ENCODE results near the gene BRIP1. TPM values are rescaled to one million over a fixed set of nuclear protein-coding genes. Genes with fewer than 3 reads are reported as not detected.

Gene BRIP1
- total RNA-seq, 1 experiment from 2014 or later, result 13.8 TPM

DNA sequence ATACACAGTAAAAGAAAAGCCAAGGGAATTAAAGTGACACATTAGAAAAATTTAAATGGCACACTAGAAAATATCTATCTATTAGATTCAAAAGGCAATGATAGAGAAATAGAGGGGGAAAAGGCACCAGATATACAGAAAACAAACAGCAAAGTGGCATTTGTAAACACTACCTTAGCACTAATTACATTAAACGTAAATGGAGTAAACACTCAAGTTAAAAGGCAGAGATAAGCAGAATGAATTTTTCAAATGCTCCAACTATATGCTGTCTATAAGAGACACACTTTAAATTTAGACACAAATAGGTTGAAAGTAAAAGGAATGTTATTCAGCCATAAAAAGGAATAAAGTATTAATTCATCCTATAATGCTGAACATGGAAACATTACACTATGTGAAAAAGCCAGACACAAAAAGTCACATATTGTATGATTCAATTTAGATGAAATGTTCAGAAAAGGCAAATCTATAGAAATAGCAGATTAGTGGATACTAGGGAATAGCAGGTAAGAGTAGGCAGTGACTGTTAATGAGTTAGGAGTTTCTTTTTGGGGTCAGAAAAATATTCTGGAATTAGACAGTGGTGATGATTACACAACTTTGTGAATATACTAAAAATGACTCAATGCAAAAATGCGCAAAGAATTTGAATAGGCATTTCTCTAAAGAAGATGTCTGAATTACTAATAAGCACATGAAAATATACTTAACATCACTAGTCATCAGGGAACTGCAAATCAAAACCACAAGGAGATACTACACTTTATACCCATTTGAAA, 92.4 kb downstream of the BRIP1 start (continued):
- TF ChIP-seq, protein P1, sequence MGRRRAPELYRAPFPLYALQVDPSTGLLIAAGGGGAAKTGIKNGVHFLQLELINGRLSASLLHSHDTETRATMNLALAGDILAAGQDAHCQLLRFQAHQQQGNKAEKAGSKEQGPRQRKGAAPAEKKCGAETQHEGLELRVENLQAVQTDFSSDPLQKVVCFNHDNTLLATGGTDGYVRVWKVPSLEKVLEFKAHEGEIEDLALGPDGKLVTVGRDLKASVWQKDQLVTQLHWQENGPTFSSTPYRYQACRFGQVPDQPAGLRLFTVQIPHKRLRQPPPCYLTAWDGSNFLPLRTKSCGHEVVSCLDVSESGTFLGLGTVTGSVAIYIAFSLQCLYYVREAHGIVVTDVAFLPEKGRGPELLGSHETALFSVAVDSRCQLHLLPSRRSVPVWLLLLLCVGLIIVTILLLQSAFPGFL (CRISPR knock-in tag; IDR thresholded peaks at IDR 0.05; ENCODE audit: borderline replicate concordance), result no peak
- no peak for TF ChIP-seq ZNF281 (CRISPR knock-in tag; IDR thresholded peaks at IDR 0.05)

GRCh38 chr17:61770043-61770442, 93.3 kb downstream of the BRIP1 start:
- TF ChIP-seq AFF4 (CRISPR knock-in tag; IDR thresholded peaks at IDR 0.05; ENCODE audit: borderline replicate concordance), result no peak
- TF ChIP-seq, protein P2, sequence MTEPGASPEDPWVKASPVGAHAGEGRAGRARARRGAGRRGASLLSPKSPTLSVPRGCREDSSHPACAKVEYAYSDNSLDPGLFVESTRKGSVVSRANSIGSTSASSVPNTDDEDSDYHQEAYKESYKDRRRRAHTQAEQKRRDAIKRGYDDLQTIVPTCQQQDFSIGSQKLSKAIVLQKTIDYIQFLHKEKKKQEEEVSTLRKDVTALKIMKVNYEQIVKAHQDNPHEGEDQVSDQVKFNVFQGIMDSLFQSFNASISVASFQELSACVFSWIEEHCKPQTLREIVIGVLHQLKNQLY (CRISPR knock-in tag; IDR thresholded peaks at IDR 0.05), result no peak
- no peak for TF ChIP-seq HMGA2 (CRISPR knock-in tag; IDR thresholded peaks at IDR 0.05)
- TF ChIP-seq, protein P3, sequence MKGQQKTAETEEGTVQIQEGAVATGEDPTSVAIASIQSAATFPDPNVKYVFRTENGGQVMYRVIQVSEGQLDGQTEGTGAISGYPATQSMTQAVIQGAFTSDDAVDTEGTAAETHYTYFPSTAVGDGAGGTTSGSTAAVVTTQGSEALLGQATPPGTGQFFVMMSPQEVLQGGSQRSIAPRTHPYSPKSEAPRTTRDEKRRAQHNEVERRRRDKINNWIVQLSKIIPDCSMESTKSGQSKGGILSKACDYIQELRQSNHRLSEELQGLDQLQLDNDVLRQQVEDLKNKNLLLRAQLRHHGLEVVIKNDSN (CRISPR knock-in tag; IDR thresholded peaks at IDR 0.05), result no peak
- no peak for TF ChIP-seq TEAD1 (CRISPR knock-in tag; IDR thresholded peaks at IDR 0.05)
- no peak for TF ChIP-seq NR1H2 (CRISPR knock-in tag; IDR thresholded peaks at IDR 0.05)
- TF ChIP-seq, protein P4, sequence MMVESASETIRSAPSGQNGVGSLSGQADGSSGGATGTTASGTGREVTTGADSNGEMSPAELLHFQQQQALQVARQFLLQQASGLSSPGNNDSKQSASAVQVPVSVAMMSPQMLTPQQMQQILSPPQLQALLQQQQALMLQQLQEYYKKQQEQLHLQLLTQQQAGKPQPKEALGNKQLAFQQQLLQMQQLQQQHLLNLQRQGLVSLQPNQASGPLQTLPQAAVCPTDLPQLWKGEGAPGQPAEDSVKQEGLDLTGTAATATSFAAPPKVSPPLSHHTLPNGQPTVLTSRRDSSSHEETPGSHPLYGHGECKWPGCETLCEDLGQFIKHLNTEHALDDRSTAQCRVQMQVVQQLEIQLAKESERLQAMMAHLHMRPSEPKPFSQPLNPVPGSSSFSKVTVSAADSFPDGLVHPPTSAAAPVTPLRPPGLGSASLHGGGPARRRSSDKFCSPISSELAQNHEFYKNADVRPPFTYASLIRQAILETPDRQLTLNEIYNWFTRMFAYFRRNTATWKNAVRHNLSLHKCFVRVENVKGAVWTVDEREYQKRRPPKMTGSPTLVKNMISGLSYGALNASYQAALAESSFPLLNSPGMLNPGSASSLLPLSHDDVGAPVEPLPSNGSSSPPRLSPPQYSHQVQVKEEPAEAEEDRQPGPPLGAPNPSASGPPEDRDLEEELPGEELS (CRISPR knock-in tag; IDR thresholded peaks at IDR 0.05), result no peak
- TF ChIP-seq, protein P5, sequence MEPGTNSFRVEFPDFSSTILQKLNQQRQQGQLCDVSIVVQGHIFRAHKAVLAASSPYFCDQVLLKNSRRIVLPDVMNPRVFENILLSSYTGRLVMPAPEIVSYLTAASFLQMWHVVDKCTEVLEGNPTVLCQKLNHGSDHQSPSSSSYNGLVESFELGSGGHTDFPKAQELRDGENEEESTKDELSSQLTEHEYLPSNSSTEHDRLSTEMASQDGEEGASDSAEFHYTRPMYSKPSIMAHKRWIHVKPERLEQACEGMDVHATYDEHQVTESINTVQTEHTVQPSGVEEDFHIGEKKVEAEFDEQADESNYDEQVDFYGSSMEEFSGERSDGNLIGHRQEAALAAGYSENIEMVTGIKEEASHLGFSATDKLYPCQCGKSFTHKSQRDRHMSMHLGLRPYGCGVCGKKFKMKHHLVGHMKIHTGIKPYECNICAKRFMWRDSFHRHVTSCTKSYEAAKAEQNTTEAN (CRISPR knock-in tag; IDR thresholded peaks at IDR 0.05), result no peak
- no peak for TF ChIP-seq CREB1 (CRISPR knock-in tag; IDR thresholded peaks at IDR 0.05)
- no peak for TF ChIP-seq ZBTB21 (CRISPR knock-in tag; IDR thresholded peaks at IDR 0.05; ENCODE audit: borderline replicate concordance)
- TF ChIP-seq, protein P6, sequence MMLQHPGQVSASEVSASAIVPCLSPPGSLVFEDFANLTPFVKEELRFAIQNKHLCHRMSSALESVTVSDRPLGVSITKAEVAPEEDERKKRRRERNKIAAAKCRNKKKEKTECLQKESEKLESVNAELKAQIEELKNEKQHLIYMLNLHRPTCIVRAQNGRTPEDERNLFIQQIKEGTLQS (CRISPR knock-in tag; conservative IDR thresholded peaks at IDR 0.05), result no peak
- TF ChIP-seq TEAD4 (CRISPR knock-in tag; IDR thresholded peaks at IDR 0.05), result no peak
- no peak for TF ChIP-seq CBFB (CRISPR knock-in tag; IDR thresholded peaks at IDR 0.05; ENCODE audit: low read depth)
- no peak for TF ChIP-seq ZNF263 (CRISPR knock-in tag; IDR thresholded peaks at IDR 0.05; ENCODE audit: low read depth)
- TF ChIP-seq IRF1 (CRISPR knock-in tag; IDR thresholded peaks at IDR 0.05), result no peak
- no peak for TF ChIP-seq NFATC4 (CRISPR knock-in tag; IDR thresholded peaks at IDR 0.05)
- no peak for TF ChIP-seq MYBL2 (CRISPR knock-in tag; IDR thresholded peaks at IDR 0.05)
- Mint-ChIP-seq H3K9me3 (peaks cover 37% of the 10 kb centered on the region), H3K27me3 (ENCODE audit: low read depth) (no peaks in the 10 kb centered on the region), H3K36me3 (peaks cover 59% of the 10 kb centered on the region), H3K27ac (no peak overlapping the region), H3K4me1 (peaks cover under 1% of the 10 kb centered on the region), H3K4me3 (no peak overlapping the region)
- POLR2A ChIA-PET, result no interaction called here
- DNase-seq (ENCODE audit: low spot score) (no peak), ATAC-seq (no peak)
- CTCF ChIA-PET, result no interaction called here
